NCI-H1105 (cell line): ENCODE data around the gene TCF7L1.

Source experiments
- DNase-seq: peaks from one replicate; lab custom pipeline; 2025; lab: John Stamatoyannopoulos, UW

TCF7L1 gene

DNA sequence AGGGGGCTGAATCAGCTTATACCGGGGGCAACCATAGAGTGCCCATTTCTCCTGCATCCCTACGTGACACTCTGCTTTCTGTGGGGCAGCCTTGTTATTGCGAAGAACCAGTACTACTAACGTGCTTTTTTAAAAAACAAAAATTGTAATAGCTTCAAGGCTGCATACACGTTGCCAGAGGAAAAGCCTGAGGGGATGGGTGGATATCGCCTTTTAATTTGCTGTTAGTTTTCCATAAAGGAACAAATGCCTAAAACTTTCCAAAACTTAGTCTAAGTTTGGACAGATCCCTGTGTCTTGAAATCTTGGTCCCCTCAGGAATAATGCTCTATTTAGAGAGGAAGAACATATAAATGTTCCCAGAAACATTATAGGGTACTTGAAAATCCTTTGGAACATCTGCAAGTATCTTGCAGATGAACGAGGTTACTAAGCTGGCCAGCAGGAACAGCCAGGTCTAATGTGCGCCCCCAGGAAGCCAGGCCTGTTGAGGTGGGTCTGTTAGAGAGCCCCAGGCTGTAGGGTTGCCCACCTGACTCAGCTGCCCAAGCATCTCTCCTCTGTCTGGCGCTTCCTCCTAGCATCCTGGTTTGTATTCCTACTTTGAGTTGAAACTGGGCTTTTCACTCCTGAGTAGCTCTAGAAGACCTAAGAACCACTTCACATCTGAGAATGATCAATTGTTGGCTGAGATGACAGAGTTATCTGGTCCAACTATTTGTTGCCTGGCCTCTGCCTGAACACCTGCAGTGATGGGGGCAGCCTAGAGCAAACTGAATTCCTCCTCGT, 97.7 kb downstream of the TCF7L1 start:
- no peak for DNase-seq

DNA sequence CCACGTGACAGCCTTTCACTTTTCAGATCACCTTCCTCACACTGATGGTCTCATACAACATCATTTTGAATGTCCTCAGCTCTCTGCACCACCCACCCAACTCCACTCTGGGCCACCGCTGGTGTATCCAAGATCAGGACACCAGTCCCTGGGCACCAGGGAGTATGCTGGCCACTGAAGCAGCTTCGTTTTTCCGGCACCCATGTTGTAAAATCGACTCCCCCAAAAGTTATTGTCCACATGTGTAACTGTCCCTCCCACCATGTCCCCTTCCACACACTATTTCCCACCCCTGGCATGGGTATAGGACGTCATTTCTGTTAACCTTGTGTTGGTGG, 98.2 kb downstream of the TCF7L1 start:
- DNase-seq, result no peak

DNA sequence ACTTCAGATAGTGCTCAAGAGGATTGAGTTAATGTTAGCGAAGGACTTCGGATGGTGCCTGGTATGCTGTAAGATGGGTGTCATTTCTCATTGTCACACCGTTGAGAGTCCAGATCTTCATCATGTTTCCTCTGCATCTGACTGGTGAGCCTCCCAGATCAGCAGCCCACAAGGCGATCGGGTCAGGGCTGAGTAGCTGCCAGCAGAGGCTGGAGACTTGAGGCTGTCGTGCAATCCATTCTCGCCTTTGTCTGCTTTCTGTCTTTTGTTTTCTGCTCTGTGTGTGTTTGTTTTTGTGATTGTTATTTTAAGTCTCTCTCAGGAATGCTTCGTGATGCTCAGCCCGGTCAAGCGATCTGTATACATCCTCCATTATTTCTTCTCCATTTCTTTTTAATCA, 98.8 kb downstream of the TCF7L1 start:
- DNase-seq, result no peak

DNA sequence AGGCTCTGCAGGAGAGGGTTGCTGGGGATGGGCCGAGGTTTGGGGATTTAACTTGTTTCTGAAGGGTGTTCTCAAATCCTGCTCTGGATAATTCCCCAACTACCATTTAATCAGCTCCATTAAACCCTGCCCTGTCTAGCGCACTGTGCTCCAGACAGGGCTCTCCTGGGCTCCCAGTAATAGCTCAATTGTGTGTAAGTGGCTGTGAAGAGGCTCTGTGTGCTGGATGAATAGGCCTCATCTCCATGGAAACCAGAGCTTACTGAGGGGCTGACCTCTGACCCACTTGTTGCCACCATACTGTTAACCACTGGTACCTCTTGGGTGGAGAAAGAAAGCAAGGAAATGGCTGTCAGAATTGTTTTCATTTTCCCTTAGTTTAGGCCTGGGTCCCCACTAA, 101.7 kb downstream of the TCF7L1 start:
- DNase-seq, result peak; percentile 78

DNA sequence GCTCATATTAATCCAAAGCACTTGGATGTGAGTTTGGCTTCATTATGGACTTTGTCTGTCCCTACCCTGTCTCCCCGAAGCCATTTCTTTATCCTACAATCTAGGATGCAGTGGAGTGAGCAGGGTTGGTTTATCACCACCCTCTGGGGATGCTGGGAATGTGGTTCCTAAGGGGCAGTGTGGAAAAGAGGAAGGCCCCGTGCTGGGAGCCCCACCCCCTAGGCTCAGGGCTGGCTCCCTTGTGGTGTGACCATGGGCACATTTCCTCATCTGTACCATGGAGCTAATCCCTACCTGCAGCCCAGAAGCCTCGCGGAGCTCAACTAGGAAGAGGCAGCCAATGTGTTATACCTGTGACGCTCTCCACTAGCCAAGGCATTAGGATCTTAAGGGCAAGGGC, 102.1 kb downstream of the TCF7L1 start:
- DNase-seq, result no peak

DNA sequence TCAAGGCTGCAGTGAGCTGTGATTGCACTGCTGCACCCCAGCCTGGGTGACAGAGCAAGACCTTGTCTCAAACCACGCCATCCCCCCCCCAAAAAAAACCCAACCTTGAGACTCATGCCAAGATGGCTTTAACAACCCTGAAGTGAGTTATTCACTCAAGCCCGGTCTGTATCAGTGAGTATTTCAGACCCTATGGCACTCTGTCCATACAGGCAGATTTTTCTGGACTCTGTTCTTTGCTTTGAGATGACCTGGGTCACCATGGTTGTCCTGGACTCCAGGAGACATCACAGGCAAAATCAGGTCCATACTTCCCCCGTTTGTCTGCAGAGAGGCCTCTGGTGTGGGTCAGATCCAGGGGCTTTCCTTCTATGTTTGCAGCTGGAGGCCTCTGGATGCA, 102.9 kb downstream of the TCF7L1 start:
- no peak for DNase-seq

DNA sequence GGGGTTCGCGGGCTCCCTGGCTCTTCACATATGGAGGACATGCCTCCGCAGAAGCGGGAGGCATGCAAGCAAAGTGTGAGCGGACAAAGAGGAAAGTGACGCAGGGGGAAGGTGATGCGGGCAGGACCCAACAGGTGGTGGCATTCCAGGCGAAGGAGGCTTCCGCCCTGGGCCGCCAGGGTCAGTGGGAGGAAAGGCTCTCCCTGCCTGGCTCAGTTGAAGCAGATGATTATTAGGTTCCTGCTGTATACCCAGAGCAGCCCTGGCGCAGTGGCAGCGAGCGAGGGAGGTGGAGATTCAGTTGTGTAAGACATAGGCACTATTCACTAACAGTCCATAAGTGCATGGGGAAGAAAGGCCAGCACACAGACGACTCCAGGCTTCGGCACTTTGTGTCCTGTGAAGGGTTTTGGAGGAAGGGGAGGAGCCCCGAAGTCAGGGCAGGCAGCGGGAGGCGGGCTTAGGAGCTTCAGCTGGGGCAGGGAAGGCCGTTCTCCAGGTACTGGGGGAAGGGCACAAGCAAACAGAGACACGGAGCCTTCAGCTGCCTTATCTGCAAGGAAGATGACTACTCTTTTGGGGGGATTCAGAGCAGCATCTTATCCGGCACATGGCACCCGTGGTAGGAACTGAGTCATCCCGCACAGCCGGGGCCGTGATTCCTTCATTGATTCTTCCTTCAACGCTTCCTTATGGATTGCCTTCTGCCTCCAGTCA, 104.8 kb downstream of the TCF7L1 start:
- no peak for DNase-seq

DNA sequence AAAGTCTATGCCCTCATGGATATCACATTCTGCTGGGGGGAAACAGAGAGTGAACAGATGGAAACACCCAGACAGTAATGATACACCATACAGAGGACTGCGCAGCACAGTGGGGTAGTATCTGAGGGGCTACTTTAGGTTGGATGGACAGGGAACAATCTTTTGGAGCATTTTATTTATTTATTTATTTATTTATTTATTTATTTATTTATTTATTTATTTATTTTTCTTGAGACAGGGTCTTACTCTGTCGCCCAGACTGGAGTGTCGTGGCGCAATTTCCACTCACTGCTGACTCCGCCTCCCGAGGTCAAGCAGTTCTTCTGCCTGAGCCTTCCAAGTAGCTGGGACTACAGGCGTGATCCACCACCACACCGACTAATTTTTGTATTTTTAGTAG, 105.4 kb downstream of the TCF7L1 start:
- DNase-seq, result no peak

DNA sequence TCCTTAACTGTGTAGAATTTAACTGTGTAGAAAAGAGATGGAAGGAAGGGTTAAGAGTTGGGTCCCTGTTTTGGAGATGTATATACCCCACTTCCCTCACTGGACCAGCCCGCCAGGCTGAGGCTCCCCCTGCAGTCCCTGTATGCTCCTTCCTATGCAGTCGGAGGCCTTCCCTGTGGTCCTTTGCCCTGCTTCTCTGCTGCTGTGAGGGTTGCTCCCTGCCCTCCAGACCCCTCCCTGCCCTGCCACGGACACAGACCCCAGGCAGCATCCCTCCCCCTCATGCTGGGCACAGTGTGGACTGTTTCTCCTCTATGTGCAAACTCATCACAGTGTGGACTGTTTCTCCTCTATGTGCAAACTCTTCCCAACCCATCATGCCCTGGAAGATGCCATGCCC, 105.9 kb downstream of the TCF7L1 start:
- no peak for DNase-seq

DNA sequence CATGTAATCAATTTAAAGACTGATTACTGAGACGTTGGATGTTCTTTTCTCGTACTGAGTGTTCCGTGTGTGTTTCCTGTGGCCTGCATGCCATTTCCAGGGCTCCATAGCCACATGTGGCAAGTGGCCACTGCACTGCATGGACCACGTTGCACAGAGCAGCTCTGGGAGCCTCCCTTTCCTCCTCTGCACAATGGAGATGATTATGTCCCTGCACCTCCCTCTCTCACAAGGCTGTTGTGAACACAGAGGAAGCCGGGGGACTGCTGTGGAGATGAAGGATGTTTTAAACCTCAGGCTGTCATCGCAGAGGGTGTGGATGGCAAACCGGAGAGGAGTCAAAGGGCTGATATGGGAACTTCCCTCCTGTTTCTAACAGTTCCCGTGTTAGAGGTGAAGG, 106.9 kb downstream of the TCF7L1 start:
- no peak for DNase-seq

DNA sequence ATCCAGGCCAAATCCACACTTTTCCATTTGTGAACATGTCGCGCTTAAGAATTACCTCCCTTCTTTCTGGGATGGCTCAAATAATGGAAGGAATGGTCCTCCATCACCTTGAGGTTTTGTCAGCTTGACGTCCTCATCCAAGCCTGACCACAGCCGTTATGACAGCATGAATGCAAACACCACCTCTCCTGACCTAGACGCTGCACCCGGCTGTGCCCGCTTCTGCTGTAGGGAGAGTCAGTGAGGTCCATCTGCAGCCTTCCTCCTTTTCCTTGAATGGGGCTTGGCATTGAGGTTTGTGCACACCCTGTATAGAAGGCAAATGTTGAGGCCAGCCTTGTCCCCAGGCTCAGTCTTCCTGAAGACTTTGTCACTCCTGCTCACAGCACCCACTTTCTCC, 109.1 kb downstream of the TCF7L1 start:
- no peak for DNase-seq

DNA sequence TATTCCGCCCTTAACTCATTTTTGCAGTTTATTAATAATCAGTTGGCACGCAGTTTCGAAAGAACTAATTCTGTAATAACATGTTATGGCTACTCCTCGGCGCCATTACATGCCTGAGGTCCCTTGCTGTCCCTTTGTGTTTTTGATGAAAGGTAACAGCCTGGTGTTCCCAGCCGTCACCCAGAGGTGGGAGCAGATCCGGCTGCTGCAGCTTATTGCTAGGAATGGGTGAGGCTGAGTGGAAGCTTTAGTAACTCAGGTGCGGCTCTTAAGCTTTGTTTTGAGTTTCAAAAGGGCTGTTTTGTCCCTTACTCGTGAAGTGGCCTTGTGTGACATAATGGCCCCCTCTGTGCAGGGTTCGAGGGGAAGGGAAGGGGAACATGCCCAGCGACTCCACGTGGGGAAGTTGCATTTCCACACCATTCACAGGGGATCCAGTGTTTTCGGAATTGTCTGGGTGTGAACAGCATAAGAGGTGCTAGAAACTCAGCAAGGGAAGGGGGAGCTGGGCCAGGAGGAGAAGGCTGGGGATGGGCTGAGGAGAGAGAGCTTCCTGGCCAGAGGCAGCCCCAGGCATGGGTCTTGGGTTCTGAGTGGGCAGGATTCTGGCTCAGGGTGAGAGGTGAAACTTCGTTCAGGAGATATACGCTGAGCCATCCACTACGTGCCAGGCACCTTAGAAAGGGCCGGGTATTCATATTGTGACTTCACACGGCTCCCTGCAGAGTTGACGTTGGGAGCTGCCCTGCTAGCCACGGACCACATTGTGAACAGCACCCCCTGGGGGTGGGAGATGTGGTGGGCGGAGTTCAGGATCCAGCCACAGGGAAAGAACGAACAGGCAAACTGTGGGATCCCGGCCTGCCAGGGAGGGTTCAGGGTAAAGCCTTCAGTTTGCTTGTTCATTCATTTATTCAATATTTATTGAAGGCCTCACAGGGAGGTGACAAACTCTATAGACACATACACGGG, 110.2 kb downstream of the TCF7L1 start:
- DNase-seq, result no peak

DNA sequence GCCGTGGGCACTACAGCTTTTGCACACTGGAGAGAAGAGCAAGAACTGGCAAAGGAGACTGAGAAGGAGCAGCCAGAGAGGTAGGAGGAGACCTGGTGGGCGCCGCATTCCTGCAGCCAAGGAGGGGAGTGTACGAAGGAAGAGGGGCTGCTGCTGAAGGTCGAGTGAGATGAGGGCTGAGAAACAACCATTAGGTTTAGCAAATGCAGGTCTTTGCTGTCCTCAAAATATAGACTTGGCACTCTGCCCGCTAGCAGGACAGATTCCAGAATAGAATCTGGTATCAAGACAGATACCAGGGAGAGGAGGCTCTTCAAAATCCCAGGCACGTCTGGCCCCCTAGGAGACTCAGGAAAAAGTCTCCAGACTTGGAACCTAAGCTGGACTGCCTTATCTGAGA, 111.6 kb downstream of the TCF7L1 start:
- DNase-seq, result no peak

DNA sequence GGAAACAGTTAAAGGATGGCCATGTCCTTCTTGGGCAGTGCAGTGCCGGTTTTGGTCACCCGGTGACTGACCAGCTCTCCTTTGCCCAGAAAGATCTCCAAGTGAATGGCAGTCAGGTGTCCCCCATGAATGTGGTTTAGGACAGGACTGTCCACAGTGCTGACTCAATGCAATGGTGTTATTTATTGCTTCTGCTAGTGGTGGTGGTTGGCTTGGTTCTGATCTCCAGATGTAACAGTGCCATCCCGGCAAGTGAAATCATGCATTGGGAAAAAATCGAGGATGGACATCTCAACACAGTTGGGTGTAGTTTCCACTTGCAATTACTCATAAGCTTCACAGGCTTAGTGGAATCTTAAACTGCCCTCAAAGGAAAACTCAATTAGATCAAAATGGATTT, 112.7 kb downstream of the TCF7L1 start:
- no peak for DNase-seq

DNA sequence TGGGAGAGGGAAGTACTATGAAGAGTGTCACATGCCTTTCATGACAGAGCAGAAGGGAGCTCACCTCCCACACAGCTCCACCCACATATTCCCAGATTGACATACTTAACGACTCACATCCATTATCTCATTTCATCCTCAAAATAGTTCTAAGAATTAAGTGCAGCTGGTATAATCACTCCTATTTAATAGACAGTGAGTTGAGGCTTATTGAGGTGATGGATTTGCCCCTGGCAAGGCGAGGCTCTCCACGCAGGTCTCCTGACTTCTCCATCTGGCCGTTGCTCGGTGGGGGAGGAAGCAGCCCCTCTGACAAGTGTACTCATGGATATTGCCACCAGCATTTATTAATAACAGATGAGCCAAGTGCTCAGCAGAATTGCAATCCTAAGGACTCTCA, 113.2 kb downstream of the TCF7L1 start:
- no peak for DNase-seq

DNA sequence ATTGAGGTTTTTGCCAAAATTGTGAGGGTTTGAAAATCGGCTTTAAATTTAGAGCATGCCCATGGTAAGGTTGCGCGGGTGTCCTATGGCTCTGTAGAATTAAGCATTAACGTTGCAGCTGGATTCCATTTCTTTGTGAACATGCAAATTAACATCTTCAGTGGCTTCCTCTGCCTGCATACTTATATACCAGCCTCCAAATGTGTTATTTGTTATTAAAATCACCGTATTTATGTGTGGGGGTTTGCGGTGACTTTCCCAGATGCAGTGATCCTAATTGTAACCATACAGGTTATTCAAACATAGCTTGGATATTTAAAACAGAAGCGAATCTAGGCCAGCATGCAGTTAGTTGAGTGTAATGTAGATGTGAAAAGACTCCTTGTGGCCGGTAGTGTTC, 114.4 kb downstream of the TCF7L1 start:
- no peak for DNase-seq

DNA sequence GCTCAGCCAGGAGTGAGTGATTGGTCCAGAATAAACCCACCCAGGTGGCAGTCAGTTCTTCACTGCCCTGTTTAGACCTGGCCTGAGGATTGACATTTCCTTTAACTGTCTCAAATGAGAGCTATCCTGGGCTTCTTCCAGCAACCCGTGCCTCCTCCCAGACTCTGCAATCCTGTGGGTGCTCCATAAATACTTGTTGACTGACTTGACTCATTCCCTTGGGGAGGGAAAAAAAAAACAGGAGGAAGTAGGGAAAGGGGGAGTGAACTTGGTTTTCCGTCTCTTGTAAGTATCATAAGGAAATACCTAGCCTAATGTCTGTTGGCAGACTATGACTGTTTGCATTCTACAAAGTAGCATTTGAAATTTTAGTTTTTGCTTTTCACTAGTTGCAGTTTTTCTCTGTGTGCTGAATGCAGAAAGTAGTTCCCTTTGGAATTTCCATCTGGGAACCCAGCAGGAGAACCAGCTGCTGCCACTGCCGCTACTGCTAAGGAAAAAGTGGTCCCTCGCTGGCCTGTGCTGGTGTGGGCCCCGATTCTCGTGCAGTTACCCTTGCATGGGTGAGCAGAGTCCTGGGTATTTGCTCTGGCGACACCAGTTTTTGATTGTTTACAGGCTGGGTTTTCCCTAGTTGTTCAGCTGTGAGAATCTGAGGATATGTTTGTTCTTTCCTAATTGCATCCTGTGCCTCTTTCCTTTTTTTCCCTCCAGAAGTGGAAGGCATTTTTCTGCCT, 115.7 kb downstream of the TCF7L1 start:
- no peak for DNase-seq

DNA sequence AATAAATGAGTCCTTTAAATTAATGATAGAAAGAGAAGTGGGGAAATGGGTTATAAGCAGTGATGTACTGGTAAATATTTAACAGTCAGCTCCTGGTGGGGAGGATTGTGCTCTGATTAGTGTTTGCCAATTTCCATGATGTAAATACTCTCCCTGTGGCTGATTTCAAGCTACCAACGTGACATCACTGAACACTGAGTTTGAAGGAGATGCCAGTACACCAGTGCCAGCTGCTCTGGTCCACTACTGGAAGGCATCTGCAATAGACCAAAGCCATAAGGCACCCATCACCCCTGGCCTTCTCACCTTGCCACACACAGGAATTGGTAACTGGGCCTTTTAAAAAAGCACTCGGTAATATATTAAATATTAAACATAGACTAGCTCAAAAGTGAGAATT, 116.9 kb downstream of the TCF7L1 start:
- DNase-seq, result no peak

DNA sequence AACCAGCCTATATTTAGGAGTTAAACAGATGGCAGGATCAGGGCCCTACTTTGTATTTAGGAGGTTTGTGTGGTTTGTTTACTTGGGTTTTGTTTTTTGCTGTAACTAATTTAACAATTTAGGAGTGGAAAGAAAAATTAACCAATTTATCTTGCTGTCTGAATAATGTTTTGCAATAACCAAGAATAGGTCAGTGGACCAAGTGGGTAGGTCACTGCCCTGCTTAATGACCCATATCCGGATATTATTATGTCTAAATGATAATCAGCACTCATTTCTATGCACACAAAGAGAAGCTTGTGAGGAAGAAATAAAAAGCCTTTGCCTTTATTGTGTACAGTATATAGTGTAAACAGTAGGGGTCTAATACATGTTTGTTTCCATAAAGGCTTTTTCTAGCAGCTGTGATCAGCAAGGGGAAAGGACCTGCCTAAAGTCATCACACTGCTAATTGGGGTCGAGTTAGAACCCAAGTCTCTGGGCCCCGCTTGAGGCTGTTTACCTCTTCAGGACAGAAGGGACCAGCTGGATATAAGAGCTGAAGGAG, 118.0 kb downstream of the TCF7L1 start:
- no peak for DNase-seq

DNA sequence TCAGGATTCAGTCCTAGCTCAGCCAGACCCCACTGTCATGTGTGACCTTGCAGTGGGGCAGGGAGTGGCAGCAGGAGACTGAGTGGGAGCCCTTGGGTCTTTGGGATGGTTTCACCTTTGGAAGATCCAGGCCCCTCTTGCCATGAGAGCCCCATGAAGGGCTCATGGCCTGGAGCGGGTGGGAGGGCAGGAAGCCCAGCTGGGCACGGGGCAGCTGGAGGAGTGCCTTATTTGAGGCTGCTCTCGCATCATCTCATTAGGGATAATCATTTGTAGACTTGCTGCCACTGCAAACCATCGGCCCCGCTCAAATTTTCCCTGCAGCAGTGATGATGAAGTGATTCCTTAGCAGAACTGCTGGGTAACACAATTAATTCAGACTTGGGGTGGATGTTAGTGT, 120.7 kb downstream of the TCF7L1 start:
- DNase-seq, result no peak

DNA sequence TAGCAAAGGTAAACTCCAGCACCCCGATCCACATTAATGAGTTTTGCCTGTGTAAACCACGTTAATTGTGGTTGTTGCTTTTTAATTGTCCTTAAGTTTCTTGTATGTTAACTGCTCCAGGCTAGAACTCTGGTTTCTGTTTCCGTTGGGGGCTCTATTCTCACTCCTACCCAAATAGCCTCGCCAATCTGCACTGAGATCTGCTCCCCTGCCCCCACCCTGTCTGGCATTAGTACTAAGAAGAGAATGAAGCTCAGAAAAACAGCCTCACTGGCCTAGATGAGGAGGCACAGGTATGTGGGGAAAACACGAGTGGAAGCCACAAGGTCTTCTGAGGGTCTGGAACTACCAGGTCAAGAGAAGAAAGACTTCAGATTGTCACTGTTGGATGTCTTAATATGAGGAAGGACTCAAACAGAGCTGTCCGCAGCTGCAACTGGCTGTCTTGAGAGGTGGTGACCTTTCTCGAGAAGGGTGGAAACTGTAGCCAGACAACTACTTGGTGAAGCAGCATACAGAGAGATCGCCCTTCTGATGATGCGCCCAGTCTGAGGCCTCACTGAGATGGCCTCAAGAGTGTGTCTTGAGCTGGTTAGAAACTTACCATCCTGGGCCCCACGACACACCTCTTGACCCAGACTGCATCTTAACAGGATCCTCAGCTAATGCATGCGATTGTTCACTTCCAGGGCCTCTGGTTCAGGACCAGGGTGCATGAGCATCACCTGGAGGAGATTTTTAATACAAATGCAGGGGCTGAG, 121.5 kb downstream of the TCF7L1 start:
- DNase-seq, result no peak
